NCI-H446 treated with DMSO at 0.1 percent for 48 hours (cell line): Measurements from ENCODE around the gene DCAF6.
A peak's percentile ranks its signal among the peaks of the same experiment; 100 is the strongest.
"Not testable (repeated sequence)": the region's sequence is repeated elsewhere in the genome, so short reads cannot be mapped to it uniquely, and the experiment has no call there.

ENCODE experiments used
- DNase-seq: peaks from one replicate; lab custom pipeline; 2025; lab: John Stamatoyannopoulos, UW

DCAF6 gene

GRCh38 chr1:167924543-167925231, 11.8 kb upstream of the DCAF6 start:
- DNase-seq, result no peak

GRCh38 chr1:167926486-167926997, 9.9 kb upstream of the DCAF6 start:
- no peak for DNase-seq

- no peak for DNase-seq
Measured at GRCh38 chr1:167927046-167927754, 9.3 kb upstream of the DCAF6 start.

GRCh38 chr1:167928457-167928852, 8.0 kb upstream of the DCAF6 start:
- DNase-seq, result no peak

- not testable (repeated sequence) for DNase-seq
Measured at GRCh38 chr1:167928919-167929318, 7.6 kb upstream of the DCAF6 start.

GRCh38 chr1:167929725-167930124, 6.8 kb upstream of the DCAF6 start:
- no peak for DNase-seq

- DNase-seq, result no peak
Measured at GRCh38 chr1:167933788-167934187, 2.7 kb upstream of the DCAF6 start.

- no peak for DNase-seq
Measured at GRCh38 chr1:167934426-167935215, 1.9 kb upstream of the DCAF6 start.

GRCh38 chr1:167935216-167936067, 1.0 kb upstream of the DCAF6 start:
- peak; percentile 37 for DNase-seq

- DNase-seq, result peak; percentile 35
Measured at GRCh38 chr1:167936930-167937708, 636 bp downstream of the DCAF6 start, which contains the start of gene MPC2. TSS of gene MPC2 (minus strand) at chr1:167937072. CDS start at chr1:167935841, 1,231 bp downstream.

GRCh38 chr1:167937709-167938010, 1.2 kb downstream of the DCAF6 start:
- DNase-seq, result no peak

- DNase-seq, result no peak
Measured at GRCh38 chr1:167938080-167938636, 1.7 kb downstream of the DCAF6 start.

GRCh38 chr1:167940264-167940663, 3.8 kb downstream of the DCAF6 start:
- DNase-seq, result no peak

- no peak for DNase-seq
Measured at GRCh38 chr1:167943541-167943940, 7.1 kb downstream of the DCAF6 start.

GRCh38 chr1:167947733-167948132, 11.2 kb downstream of the DCAF6 start:
- DNase-seq, result no peak

- DNase-seq, result no peak
Measured at GRCh38 chr1:167949785-167950184, 13.3 kb downstream of the DCAF6 start.

GRCh38 chr1:167950569-167950968, 14.1 kb downstream of the DCAF6 start:
- DNase-seq, result no peak

GRCh38 chr1:167955915-167956314, 19.4 kb downstream of the DCAF6 start:
- no peak for DNase-seq

GRCh38 chr1:167957710-167958109, 21.2 kb downstream of the DCAF6 start:
- no peak for DNase-seq

GRCh38 chr1:167964646-167965045, 28.2 kb downstream of the DCAF6 start:
- DNase-seq, result no peak

- DNase-seq, result no peak
Measured at GRCh38 chr1:167966050-167966449, 29.6 kb downstream of the DCAF6 start.
